MCF 10A (cell line): ENCODE results near the gene SPOCK1. TPM values are rescaled to one million over a fixed set of nuclear protein-coding genes. Genes with fewer than 3 reads are reported as not detected.

ENCODE experiments used
- BruUV-seq: library from RNA; stranded (reverse); fragments of 400-500 nt; replicated peaks from 2 replicates; lab custom pipeline; 2021; lab: Mats Ljungman, UMichigan
- CTCF ChIA-PET: fragments of 300-600 bp; sonication (Branson Sonifier 250); formaldehyde crosslinking; extraction: SDS; loops from one replicate; lab custom pipeline; 2021; ENCODE audit warnings: antibody characterized with exemption, inconsistent platforms; lab: Yijun Ruan, JAX
- POLR2A ChIA-PET: fragments of 300-600, 350-650 bp; sonication (Branson Sonifier 250); formaldehyde crosslinking; extraction: SDS; loops from one replicate; lab custom pipeline; 2020; ENCODE audit warnings: antibody characterized with exemption, inconsistent platforms; lab: Yijun Ruan, JAX
- DNase-seq: peaks from one replicate; pipeline ENCODE4 v3.0.0-alpha.2; 2018; ENCODE audit not compliant: unreplicated experiment
- H3K27ac Mint-ChIP-seq: one replicate; pipeline ENCODE4 v1.8.0; 2022; ENCODE audit warnings: mild to moderate bottlenecking, low read depth, mixed read lengths; ENCODE audit not compliant: unreplicated experiment
- H3K27me3 Mint-ChIP-seq: one replicate; pipeline ENCODE4 v1.8.0; 2022; ENCODE audit warnings: mixed read lengths; ENCODE audit not compliant: insufficient read depth, unreplicated experiment
- H3K36me3 Mint-ChIP-seq: one replicate; pipeline ENCODE4 v1.8.0; 2022; ENCODE audit warnings: mild to moderate bottlenecking, moderate library complexity, mixed read lengths; ENCODE audit not compliant: insufficient read depth, unreplicated experiment
- H3K4me1 Mint-ChIP-seq: one replicate; pipeline ENCODE4 v1.8.0; 2022; ENCODE audit warnings: mixed read lengths; ENCODE audit not compliant: insufficient read depth, unreplicated experiment
- H3K4me3 Mint-ChIP-seq: one replicate; pipeline ENCODE4 v1.8.0; 2022; ENCODE audit warnings: mild to moderate bottlenecking, moderate library complexity, mixed read lengths; ENCODE audit not compliant: unreplicated experiment
- H3K9me3 Mint-ChIP-seq: one replicate; pipeline ENCODE4 v1.8.0; 2022; ENCODE audit warnings: mixed read lengths; ENCODE audit not compliant: unreplicated experiment
- intact Hi-C: fragments of 100-400 bp; cut with micrococcal nuclease; formaldehyde crosslinking; loops from 2 replicates; pipeline ENCODE4 v1.14.1; 2022
- total RNA-seq: library from RNA; stranded (reverse); gene quantifications from 2 replicates; pipeline ENCODE4 v1.2.3, GENCODE V29; 2022
- TF ChIP-seq, protein P1 (sequence below): fragments of 200-600 bp; IDR thresholded peaks from one replicate; pipeline ENCODE4 v1.8.0; 2022; ENCODE audit warnings: antibody characterized with exemption, mild to moderate bottlenecking; ENCODE audit not compliant: unreplicated experiment

Gene SPOCK1
- total RNA-seq, 1 experiment from 2014 or later = 34.3 TPM

GRCh38 chr5:137303509-137303908, 195.6 kb downstream of the SPOCK1 start:
- ChIA-PET CTCF (interaction anchor here (0.5 to 1.0 kb wide), 2 partner anchors 70 to 336 kb away, joined by 3 read pairs; no protein-coding TSS in a partner anchor), POLR2A (no interaction called here)
- no peaks in the 10 kb centered on the region for H3K27me3 Mint-ChIP-seq
- no peaks in the 10 kb centered on the region for H3K36me3 Mint-ChIP-seq
- no TSS peak for BruUV-seq
- H3K4me1 Mint-ChIP-seq = peaks cover 15% of the 10 kb centered on the region
- TF ChIP-seq, protein P1, sequence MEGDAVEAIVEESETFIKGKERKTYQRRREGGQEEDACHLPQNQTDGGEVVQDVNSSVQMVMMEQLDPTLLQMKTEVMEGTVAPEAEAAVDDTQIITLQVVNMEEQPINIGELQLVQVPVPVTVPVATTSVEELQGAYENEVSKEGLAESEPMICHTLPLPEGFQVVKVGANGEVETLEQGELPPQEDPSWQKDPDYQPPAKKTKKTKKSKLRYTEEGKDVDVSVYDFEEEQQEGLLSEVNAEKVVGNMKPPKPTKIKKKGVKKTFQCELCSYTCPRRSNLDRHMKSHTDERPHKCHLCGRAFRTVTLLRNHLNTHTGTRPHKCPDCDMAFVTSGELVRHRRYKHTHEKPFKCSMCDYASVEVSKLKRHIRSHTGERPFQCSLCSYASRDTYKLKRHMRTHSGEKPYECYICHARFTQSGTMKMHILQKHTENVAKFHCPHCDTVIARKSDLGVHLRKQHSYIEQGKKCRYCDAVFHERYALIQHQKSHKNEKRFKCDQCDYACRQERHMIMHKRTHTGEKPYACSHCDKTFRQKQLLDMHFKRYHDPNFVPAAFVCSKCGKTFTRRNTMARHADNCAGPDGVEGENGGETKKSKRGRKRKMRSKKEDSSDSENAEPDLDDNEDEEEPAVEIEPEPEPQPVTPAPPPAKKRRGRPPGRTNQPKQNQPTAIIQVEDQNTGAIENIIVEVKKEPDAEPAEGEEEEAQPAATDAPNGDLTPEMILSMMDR = no peak
- peak overlapping the region; percentile 56 for H3K27ac Mint-ChIP-seq
- H3K9me3 Mint-ChIP-seq = no peaks in the 10 kb centered on the region
- intact Hi-C loops = no loop called here
- DNase-seq = no peak
- H3K4me3 Mint-ChIP-seq = no peak overlapping the region

- intact Hi-C loops = no loop called here
- Mint-ChIP-seq H3K36me3 (no peaks in the 10 kb centered on the region), H3K9me3 (no peaks in the 10 kb centered on the region), H3K27ac (peak overlapping the region; percentile 79), H3K27me3 (no peaks in the 10 kb centered on the region), H3K4me1 (peaks cover 21% of the 10 kb centered on the region), H3K4me3 (no peak overlapping the region)
- ChIA-PET POLR2A (interaction anchor here (0.5 to 2.2 kb wide), 2 partner anchors 9 to 728 kb away, joined by 3 to 8 read pairs; no protein-coding TSS in a partner anchor), CTCF (interaction anchor here (0.7 to 0.9 kb wide), 3 partner anchors 15 to 359 kb away, joined by 3 read pairs; partner anchors contain the start of gene SPOCK1)
- TF ChIP-seq, protein P1 = no peak
- BruUV-seq = no TSS peak
- DNase-seq = peak; percentile 59
These were observed 198.5 kb downstream of the SPOCK1 start for GRCh38 chr5:137300411-137301240.

DNA sequence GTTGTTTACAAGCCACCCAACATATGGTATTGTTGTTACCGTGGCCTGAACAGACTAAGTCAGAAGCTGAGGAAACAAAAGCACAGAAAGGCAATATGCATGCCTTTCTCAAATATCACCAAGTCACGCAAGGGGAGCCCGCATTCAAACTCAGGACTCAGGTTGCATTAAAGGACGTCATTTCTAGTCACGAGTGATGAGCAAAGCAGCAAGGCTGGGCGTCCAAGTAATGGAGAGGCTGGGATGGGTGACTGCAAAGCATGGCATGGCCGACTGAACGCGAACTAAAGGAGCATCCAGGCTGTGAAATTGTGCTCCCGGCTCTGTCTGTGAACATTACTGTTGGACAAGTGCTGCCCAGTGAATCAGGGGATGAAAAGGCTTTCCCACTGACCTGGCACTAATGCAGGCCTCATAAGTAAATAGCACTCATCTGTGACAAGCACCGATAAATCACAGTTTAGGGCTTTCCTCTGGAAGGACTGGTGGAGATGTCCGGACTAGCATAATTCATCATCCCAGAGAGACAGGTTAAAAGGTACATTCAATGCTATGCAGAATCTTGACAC, 202.8 kb downstream of the SPOCK1 start:
- Mint-ChIP-seq H3K36me3 (no peaks in the 10 kb centered on the region), H3K4me1 (peaks cover 16% of the 10 kb centered on the region), H3K9me3 (no peaks in the 10 kb centered on the region), H3K4me3 (no peak overlapping the region), H3K27me3 (no peaks in the 10 kb centered on the region), H3K27ac (no peak overlapping the region)
- TF ChIP-seq, protein P1 = no peak
- intact Hi-C loops = no loop called here
- BruUV-seq = no TSS peak
- POLR2A ChIA-PET = no interaction called here
- DNase-seq = no peak
- CTCF ChIA-PET = interaction anchor here (1.5 to 2.3 kb wide), 3 partner anchors 8 to 24 kb away, joined by 6 to 10 read pairs (median 7); no protein-coding TSS in a partner anchor

GRCh38 chr5:137294604-137295003, 204.5 kb downstream of the SPOCK1 start:
- TF ChIP-seq, protein P1 = no peak
- no peak for DNase-seq
- H3K9me3 Mint-ChIP-seq = no peaks in the 10 kb centered on the region
- peaks cover 6% of the 10 kb centered on the region for H3K4me1 Mint-ChIP-seq
- intact Hi-C loops = no loop called here
- no peak overlapping the region for H3K4me3 Mint-ChIP-seq
- no TSS peak for BruUV-seq
- ChIA-PET POLR2A (interaction anchor here (1.1 kb wide), 1 partner anchor 16 kb away, joined by 3 read pairs; no protein-coding TSS in a partner anchor), CTCF (interaction anchor here (0.9 to 2.3 kb wide), 4 partner anchors 10 to 35 kb away, joined by 3 to 10 read pairs (median 6); no protein-coding TSS in a partner anchor)
- H3K27ac Mint-ChIP-seq = no peak overlapping the region
- no peaks in the 10 kb centered on the region for H3K27me3 Mint-ChIP-seq
- H3K36me3 Mint-ChIP-seq = no peaks in the 10 kb centered on the region
